ENCODE results near the gene CDH3. TPM values are rescaled to one million over a fixed set of nuclear protein-coding genes. Genes with fewer than 3 reads are reported as not detected.

Gene CDH3
- total and polyA plus RNA-seq, 2 of the 8 experiments (the other 6 are each of a cell fraction or from before 2014, with no cell fraction given): 146 to 171 TPM

GRCh38 chr16:68737046-68737729 lies 92.1 kb downstream of the CDH3 start, which contains the start of gene CDH1 (continued):
- TF ChIP-seq RNF2 (IDR thresholded peaks at IDR 0.05; ENCODE audit: borderline replicate concordance, low read depth, low read length, missing control alignments, poor library complexity, severe bottlenecking) (no peak), EGR1 (IDR thresholded peaks at IDR 0.05; ENCODE audit: borderline replicate concordance, low read depth, low read length) (no peak; the same call in 1 of the 2 replicates), CHD7 (IDR thresholded peaks at IDR 0.05; ENCODE audit: insufficient replicate concordance, low read length) (no peak), GTF2F1 (IDR thresholded peaks at IDR 0.05; ENCODE audit: borderline replicate concordance, low read depth, low read length) (0 out of 2 replicates have a peak, but pooled peaks have one; percentile 51)
